HepG2 (cell line): ENCODE results near the gene MTCH2. TPM values are rescaled to one million over a fixed set of nuclear protein-coding genes. Genes with fewer than 3 reads are reported as not detected.
A peak's percentile ranks its signal among the peaks of the same experiment; 100 is the strongest.

Experiments used
- CHD2 ChIP-seq: IDR thresholded peaks from 2 replicates; pipeline ENCODE4 v1.6.1; 2011; ENCODE audit warnings: low read depth, low read length, improper control_type of control experiment
- IKZF4 ChIP-seq: sonication (generic); formaldehyde crosslinking; IDR thresholded peaks from 2 replicates; pipeline ENCODE4 v1.5.1; 2020; ENCODE audit warnings: borderline replicate concordance, mild to moderate bottlenecking, low read depth, missing genetic modification reagents; ENCODE audit errors: not compliant biosample characterization
- KAT2B ChIP-seq: fragments of 150-350 bp; IDR thresholded peaks from 2 replicates; pipeline ENCODE4 v1.6.1; 2014; ENCODE audit warnings: low read depth, low read length, borderline replicate concordance
- NAIF1 ChIP-seq: sonication (generic); formaldehyde crosslinking; IDR thresholded peaks from 2 replicates; pipeline ENCODE4 v1.5.0; 2020; ENCODE audit warnings: mild to moderate bottlenecking, missing genetic modification reagents, borderline replicate concordance
- NFKB2 ChIP-seq: sonication (generic); formaldehyde crosslinking; IDR thresholded peaks from 2 replicates; pipeline ENCODE4 v1.4.0; 2020; ENCODE audit warnings: missing genetic modification reagents, borderline replicate concordance
- RXRA ChIP-seq: sonication (generic); formaldehyde crosslinking; IDR thresholded peaks from 2 replicates; pipeline ENCODE4 v1.5.1; 2020; ENCODE audit warnings: missing genetic modification reagents
- SPEN ChIP-seq: sonication (generic); formaldehyde crosslinking; IDR thresholded peaks from 2 replicates; pipeline ENCODE4 v1.5.1; 2020; ENCODE audit warnings: low read depth, mild to moderate bottlenecking, missing genetic modification reagents
- ZBTB38 ChIP-seq: sonication (generic); formaldehyde crosslinking; IDR thresholded peaks from 2 replicates; pipeline ENCODE4 v1.5.1; 2020; ENCODE audit warnings: mild to moderate bottlenecking, missing genetic modification reagents
- ZNF33A ChIP-seq: sonication (generic); formaldehyde crosslinking; IDR thresholded peaks from 2 replicates; pipeline ENCODE4 v1.5.1; 2020; ENCODE audit warnings: missing genetic modification reagents, mild to moderate bottlenecking, moderate library complexity, borderline replicate concordance
- ZNF572 ChIP-seq: sonication (generic); formaldehyde crosslinking; IDR thresholded peaks from 2 replicates; pipeline ENCODE4 v1.5.1; 2020; ENCODE audit warnings: mild to moderate bottlenecking, missing genetic modification reagents
- ZNF607 ChIP-seq: sonication (generic); formaldehyde crosslinking; IDR thresholded peaks from 2 replicates; pipeline ENCODE4 v1.5.1; 2020; ENCODE audit warnings: missing genetic modification reagents, mild to moderate bottlenecking, borderline replicate concordance
- ZNF629 ChIP-seq: sonication (generic); formaldehyde crosslinking; conservative IDR thresholded peaks from 2 replicates; pipeline ENCODE4 v1.5.0; 2020; ENCODE audit warnings: missing genetic modification reagents
- polyA plus RNA-seq, 8 experiments: library from polyadenylated mRNA; depleted of rRNA in 3 of 8; stranded (reverse) in 7 of 8; unstranded in 1 of 8; fragments of >200 nt; fragmentation: Illumina TruSeq in 4 of 8; extraction: Trizol in 4 of 8; gene quantifications; 2 replicates each; pipeline versions ENCODE4 v1.2.1 to v1.2.3, GENCODE V29; 2011 to 2016; ENCODE audit warnings: low read depth in 4 of 8, missing spikeins in 1 of 8, mixed read lengths in 1 of 8; ENCODE audit not compliant: insufficient read depth in 1 of 8
- total RNA-seq, 5 experiments: library from RNA; depleted of rRNA; stranded (reverse); fragments of >200 nt; fragmentation: Illumina TruSeq; extraction: Trizol; gene quantifications; 2 replicates each; pipeline ENCODE4 v1.2.3, GENCODE V29; 2016; ENCODE audit warnings: low read depth in 1 of 5
- TF ChIP-seq, protein P1 (sequence below): IDR thresholded peaks from 2 replicates; pipeline ENCODE4 v1.6.1; 2016; ENCODE audit warnings: missing biosample characterization, missing genetic modification reagents, low read depth
- TF ChIP-seq, protein P2 (sequence below): sonication (generic); formaldehyde crosslinking; IDR thresholded peaks from 2 replicates; pipeline ENCODE4 v1.5.0; 2020; ENCODE audit warnings: missing genetic modification reagents
- TF ChIP-seq, protein P3 (sequence below): sonication (generic); formaldehyde crosslinking; IDR thresholded peaks from 2 replicates; pipeline ENCODE4 v1.8.1; 2023; ENCODE audit warnings: mild to moderate bottlenecking, inconsistent platforms, moderate library complexity, missing genetic modification reagents, borderline replicate concordance
- TF ChIP-seq, protein P4 (sequence below): sonication (generic); formaldehyde crosslinking; IDR thresholded peaks from 2 replicates; pipeline ENCODE4 v1.4.0; 2020; ENCODE audit warnings: missing genetic modification reagents
- TF ChIP-seq, protein P5 (sequence below): sonication (generic); formaldehyde crosslinking; IDR thresholded peaks from 2 replicates; pipeline ENCODE4 v1.4.0; 2020; ENCODE audit warnings: mild to moderate bottlenecking, low read depth, missing genetic modification reagents

MTCH2 gene
- total and polyA plus RNA-seq, 2 of the 13 experiments (the other 11 are each of a cell fraction or from before 2014, with no cell fraction given), result 112 to 272 TPM

DNA sequence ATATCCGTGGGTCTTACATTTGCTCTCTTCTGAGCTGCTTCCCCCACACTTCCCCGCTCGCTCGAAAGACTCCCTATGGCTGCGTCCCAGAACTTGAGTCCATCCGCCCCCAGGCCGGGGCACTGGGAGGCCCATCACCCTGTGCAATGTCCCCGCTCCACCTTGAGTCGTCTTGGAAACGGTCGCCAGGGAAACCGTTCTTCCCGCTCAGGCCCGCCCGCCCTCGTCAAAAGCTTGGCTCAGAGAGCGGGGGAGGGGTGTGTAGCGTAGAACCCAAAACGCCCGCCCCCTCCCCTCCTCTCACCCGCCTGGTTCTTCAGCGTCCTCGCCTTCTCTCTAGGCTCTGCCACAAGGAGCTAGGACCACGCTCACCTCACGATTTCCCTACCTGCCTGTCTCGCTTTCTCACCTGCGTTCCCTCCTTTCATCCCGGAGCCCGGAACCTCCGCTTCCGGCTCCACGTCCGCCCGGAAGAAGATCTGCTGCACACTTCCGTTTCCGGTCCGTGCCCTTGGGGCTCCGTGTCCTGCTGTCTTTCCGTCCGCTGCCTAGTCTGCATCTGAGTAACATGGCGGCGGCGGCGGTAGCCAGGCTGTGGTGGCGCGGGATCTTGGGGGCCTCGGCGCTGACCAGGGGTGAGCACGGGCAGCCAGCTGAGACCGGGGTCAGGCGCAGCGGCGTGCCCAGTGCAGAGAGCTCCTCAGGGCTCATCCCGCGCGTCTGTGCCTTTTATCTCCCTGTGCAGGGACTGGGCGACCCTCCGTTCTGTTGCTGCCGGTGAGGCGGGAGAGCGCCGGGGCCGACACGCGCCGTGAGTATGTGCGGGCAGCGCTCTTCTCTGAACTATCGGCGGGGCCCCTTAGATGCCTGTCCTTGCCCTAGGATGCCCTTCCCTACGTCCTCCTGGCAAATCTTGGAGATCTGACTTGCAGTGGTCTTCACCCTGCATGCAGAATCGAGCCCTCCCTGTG, 63.5 kb downstream of the MTCH2 start, which contains the start of the genes KBTBD4 and NDUFS3 (continued):
- TF ChIP-seq, protein P1, sequence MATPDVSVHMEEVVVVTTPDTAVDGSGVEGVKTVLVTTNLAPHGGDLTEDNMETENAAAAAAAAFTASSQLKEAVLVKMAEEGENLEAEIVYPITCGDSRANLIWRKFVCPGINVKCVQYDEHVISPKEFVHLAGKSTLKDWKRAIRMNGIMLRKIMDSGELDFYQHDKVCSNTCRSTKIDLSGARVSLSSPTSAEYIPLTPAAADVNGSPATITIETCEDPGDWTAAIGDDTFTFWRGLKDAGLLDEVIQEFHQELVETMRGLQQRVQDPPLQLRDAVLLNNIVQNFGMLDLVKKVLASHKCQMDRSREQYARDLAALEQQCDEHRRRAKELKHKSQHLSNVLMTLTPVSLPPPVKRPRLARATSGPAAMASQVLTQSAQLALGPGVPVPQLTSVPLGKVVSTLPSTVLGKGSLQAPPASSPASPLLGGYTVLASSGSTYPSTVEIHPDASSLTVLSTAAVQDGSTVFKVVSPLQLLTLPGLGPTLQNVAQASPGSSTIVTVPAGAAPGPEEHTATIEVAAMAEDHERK (CRISPR knock-in tag), result peak; percentile 31; the same call in 1 of the 2 replicates
- TF ChIP-seq, protein P2, sequence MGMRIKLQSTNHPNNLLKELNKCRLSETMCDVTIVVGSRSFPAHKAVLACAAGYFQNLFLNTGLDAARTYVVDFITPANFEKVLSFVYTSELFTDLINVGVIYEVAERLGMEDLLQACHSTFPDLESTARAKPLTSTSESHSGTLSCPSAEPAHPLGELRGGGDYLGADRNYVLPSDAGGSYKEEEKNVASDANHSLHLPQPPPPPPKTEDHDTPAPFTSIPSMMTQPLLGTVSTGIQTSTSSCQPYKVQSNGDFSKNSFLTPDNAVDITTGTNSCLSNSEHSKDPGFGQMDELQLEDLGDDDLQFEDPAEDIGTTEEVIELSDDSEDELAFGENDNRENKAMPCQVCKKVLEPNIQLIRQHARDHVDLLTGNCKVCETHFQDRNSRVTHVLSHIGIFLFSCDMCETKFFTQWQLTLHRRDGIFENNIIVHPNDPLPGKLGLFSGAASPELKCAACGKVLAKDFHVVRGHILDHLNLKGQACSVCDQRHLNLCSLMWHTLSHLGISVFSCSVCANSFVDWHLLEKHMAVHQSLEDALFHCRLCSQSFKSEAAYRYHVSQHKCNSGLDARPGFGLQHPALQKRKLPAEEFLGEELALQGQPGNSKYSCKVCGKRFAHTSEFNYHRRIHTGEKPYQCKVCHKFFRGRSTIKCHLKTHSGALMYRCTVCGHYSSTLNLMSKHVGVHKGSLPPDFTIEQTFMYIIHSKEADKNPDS (CRISPR knock-in tag), result 0 out of 2 replicates have a peak, but pooled peaks have one; percentile 64
- no peak for TF ChIP-seq ZNF629 (CRISPR knock-in tag)
- TF ChIP-seq, protein P3, sequence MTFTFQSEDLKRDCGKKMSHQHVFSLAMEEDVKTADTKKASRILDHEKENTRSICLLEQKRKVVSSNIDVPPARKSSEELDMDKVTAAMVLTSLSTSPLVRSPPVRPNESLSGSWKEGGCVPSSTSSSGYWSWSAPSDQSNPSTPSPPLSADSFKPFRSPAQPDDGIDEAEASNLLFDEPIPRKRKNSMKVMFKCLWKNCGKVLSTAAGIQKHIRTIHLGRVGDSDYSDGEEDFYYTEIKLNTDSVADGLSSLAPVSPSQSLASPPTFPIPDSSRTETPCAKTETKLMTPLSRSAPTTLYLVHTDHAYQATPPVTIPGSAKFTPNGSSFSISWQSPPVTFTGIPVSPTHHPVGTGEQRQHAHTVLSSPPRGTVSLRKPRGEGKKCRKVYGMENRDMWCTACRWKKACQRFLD (CRISPR knock-in tag), result no peak
- TF ChIP-seq ZNF607 (CRISPR knock-in tag), result peak; percentile 94; the same call in 1 of the 2 replicates
- TF ChIP-seq KAT2B, result no peak
- TF ChIP-seq ZBTB38 (CRISPR knock-in tag), result peak; percentile 88
- peak; percentile 52; the same call in 1 of the 2 replicates for TF ChIP-seq CHD2
- TF ChIP-seq SPEN (CRISPR knock-in tag), result peak; percentile 95
- peak; percentile 18 for TF ChIP-seq IKZF4 (CRISPR knock-in tag)
- peak; percentile 32; the same call in 1 of the 2 replicates for TF ChIP-seq NAIF1 (CRISPR knock-in tag)
- peak; percentile 88 for TF ChIP-seq RXRA
- TF ChIP-seq, protein P4, sequence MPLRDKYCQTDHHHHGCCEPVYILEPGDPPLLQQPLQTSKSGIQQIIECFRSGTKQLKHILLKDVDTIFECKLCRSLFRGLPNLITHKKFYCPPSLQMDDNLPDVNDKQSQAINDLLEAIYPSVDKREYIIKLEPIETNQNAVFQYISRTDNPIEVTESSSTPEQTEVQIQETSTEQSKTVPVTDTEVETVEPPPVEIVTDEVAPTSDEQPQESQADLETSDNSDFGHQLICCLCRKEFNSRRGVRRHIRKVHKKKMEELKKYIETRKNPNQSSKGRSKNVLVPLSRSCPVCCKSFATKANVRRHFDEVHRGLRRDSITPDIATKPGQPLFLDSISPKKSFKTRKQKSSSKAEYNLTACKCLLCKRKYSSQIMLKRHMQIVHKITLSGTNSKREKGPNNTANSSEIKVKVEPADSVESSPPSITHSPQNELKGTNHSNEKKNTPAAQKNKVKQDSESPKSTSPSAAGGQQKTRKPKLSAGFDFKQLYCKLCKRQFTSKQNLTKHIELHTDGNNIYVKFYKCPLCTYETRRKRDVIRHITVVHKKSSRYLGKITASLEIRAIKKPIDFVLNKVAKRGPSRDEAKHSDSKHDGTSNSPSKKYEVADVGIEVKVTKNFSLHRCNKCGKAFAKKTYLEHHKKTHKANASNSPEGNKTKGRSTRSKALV (CRISPR knock-in tag), result no peak
- TF ChIP-seq ZNF33A (CRISPR knock-in tag), result no peak
- peak; percentile 76; the same call in 1 of the 2 replicates for TF ChIP-seq NFKB2 (CRISPR knock-in tag)
- peak; percentile 95; the same call in 1 of the 2 replicates for TF ChIP-seq ZNF572 (CRISPR knock-in tag)
- TF ChIP-seq, protein P5, sequence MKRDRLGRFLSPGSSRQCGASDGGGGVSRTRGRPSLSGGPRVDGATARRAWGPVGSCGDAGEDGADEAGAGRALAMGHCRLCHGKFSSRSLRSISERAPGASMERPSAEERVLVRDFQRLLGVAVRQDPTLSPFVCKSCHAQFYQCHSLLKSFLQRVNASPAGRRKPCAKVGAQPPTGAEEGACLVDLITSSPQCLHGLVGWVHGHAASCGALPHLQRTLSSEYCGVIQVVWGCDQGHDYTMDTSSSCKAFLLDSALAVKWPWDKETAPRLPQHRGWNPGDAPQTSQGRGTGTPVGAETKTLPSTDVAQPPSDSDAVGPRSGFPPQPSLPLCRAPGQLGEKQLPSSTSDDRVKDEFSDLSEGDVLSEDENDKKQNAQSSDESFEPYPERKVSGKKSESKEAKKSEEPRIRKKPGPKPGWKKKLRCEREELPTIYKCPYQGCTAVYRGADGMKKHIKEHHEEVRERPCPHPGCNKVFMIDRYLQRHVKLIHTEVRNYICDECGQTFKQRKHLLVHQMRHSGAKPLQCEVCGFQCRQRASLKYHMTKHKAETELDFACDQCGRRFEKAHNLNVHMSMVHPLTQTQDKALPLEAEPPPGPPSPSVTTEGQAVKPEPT (CRISPR knock-in tag), result peak; percentile 63; the same call in 1 of the 2 replicates
